ENCODE measurements around the gene BICD1. TPM values are rescaled to one million over a fixed set of nuclear protein-coding genes. Genes with fewer than 3 reads are reported as not detected.

Gene BICD1
- total RNA-seq, 4 donors from 2014 or later: 0.70 to 7.8 (median 2.8) TPM

- TF ChIP-seq POLR2A (IDR thresholded peaks at IDR 0.05) (no peak), CTCF (IDR thresholded peaks at IDR 0.05) (no peak)
- no peak for DNase-seq
- WGBS, 2 donors: 8 to 11% methylated on average over 11 to 13 of the region's 14 CpGs
- H3K9me3 ChIP-seq: no peaks in the 10 kb centered on the region
- H3K4me3 ChIP-seq: peak overlapping the region; percentile 55 to 91 (median 67)
- H3K4me1 ChIP-seq: peaks cover 0 to 26% (median 16%) of the 10 kb centered on the region in 3 donors
- H3K27me3 ChIP-seq: no peaks in the 10 kb centered on the region
- H3K36me3 ChIP-seq: no peaks in the 10 kb centered on the region
- H3K27ac ChIP-seq: peak overlapping the region; percentile 74 to 92 (median 86)
- intact Hi-C loops (cut with DNase I): no loop called here
Observed at GRCh38 chr12:32107359-32108267, 966 bp downstream of the BICD1 start.

- DNase-seq: no peak
- H3K4me3 ChIP-seq: no peak overlapping the region
- no peak overlapping the region for H3K27ac ChIP-seq
- intact Hi-C loops (cut with DNase I): no loop called here
- H3K4me1 ChIP-seq: peaks cover 0 to 26% (median 16%) of the 10 kb centered on the region in 3 donors
- no peaks in the 10 kb centered on the region for H3K36me3 ChIP-seq
- no peaks in the 10 kb centered on the region for H3K9me3 ChIP-seq
- no peak for TF ChIP-seq POLR2A (IDR thresholded peaks at IDR 0.05)
- no peak for TF ChIP-seq CTCF (IDR thresholded peaks at IDR 0.05)
- H3K27me3 ChIP-seq: no peaks in the 10 kb centered on the region
Observed at GRCh38 chr12:32108787-32109186, 2.1 kb downstream of the BICD1 start.

GRCh38 chr12:32110417-32110816 lies 3.8 kb downstream of the BICD1 start:
- Histone ChIP-seq H3K4me3 (no peak overlapping the region), H3K27me3 (no peaks in the 10 kb centered on the region), H3K9me3 (no peaks in the 10 kb centered on the region), H3K36me3 (no peaks in the 10 kb centered on the region), H3K27ac (no peak overlapping the region), H3K4me1 (peaks cover 0 to 27% (median 16%) of the 10 kb centered on the region in 3 donors)
- TF ChIP-seq CTCF (IDR thresholded peaks at IDR 0.05): no peak
- TF ChIP-seq POLR2A (IDR thresholded peaks at IDR 0.05): no peak
- intact Hi-C loops (cut with DNase I): no loop called here
- 89 to 93% methylated on average over 2 to 3 of the region's 3 CpGs for WGBS, 2 donors
- DNase-seq: no peak

GRCh38 chr12:32110942-32111341 lies 4.3 kb downstream of the BICD1 start:
- Histone ChIP-seq H3K36me3 (no peaks in the 10 kb centered on the region), H3K9me3 (no peaks in the 10 kb centered on the region), H3K4me1 (peaks cover 4 to 31% (median 16%) of the 10 kb centered on the region in 3 donors), H3K27me3 (no peaks in the 10 kb centered on the region), H3K4me3 (no peak overlapping the region), H3K27ac (no peak overlapping the region)
- intact Hi-C loops (cut with DNase I): no loop called here
- WGBS, 2 donors: 35 to 39% methylated on average over 2 of the region's 2 CpGs
- no peak for TF ChIP-seq POLR2A (IDR thresholded peaks at IDR 0.05)
- no peak for DNase-seq

- no peak for DNase-seq
- no peaks in the 10 kb centered on the region for H3K36me3 ChIP-seq
- 24 to 37% methylated on average over 6 of the region's 6 CpGs for WGBS, 2 donors
Observed at GRCh38 chr12:32115404-32116104, 8.9 kb downstream of the BICD1 start.

GRCh38 chr12:32116897-32117296 lies 10.2 kb downstream of the BICD1 start:
- no peak for DNase-seq
- Histone ChIP-seq H3K9me3 (no peaks in the 10 kb centered on the region), H3K27me3 (no peaks in the 10 kb centered on the region), H3K4me1 (peaks cover 0 to 12% (median 6%) of the 10 kb centered on the region in 3 donors), H3K36me3 (no peaks in the 10 kb centered on the region), H3K27ac (no peak overlapping the region), H3K4me3 (no peak overlapping the region)
- TF ChIP-seq CTCF (IDR thresholded peaks at IDR 0.05) (no peak), POLR2A (IDR thresholded peaks at IDR 0.05) (no peak)
- WGBS, 2 donors: 48 to 50% methylated on average over 2 to 3 of the region's 3 CpGs
- intact Hi-C loops (cut with DNase I): no loop called here

More at GRCh38 chr12:32115404-32116104, 8.9 kb downstream of the BICD1 start:
- TF ChIP-seq POLR2A (IDR thresholded peaks at IDR 0.05): no peak
- Histone ChIP-seq H3K27ac (peak overlapping the region in 1 of 4 donors; percentile 34), H3K4me1 (peaks cover 0 to 12% (median 6%) of the 10 kb centered on the region in 3 donors), H3K27me3 (no peaks in the 10 kb centered on the region), H3K9me3 (no peaks in the 10 kb centered on the region), H3K4me3 (no peak overlapping the region)
- intact Hi-C loops (cut with DNase I): no loop called here

All from esophagus squamous epithelium (tissue), 5 donors.